Neural crest cell (in vitro differentiated cells): ENCODE measurements around the gene ABCB10. TPM values are rescaled to one million over a fixed set of nuclear protein-coding genes. Genes with fewer than 3 reads are reported as not detected.

Experiments used
- DNase-seq: peaks from one replicate; pipeline ENCODE4 v3.0.0; 2021; ENCODE audit warnings: low read depth, mixed read lengths, low spot score
- H3K27ac Mint-ChIP-seq: one replicate; pipeline ENCODE4 v1.8.0; 2021; ENCODE audit warnings: mild to moderate bottlenecking, mixed read lengths; ENCODE audit not compliant: unreplicated experiment
- H3K27me3 Mint-ChIP-seq: 2 replicates; pipeline ENCODE4 v1.8.0; 2021; ENCODE audit warnings: low read depth, mild to moderate bottlenecking, mixed read lengths
- H3K36me3 Mint-ChIP-seq: 2 replicates; pipeline ENCODE4 v1.8.0; 2021; ENCODE audit warnings: low read depth, mild to moderate bottlenecking, mixed read lengths
- H3K4me1 Mint-ChIP-seq: 2 replicates; pipeline ENCODE4 v1.8.0; 2021; ENCODE audit warnings: mixed read lengths
- H3K4me3 Mint-ChIP-seq: one replicate; pipeline ENCODE4 v1.8.0; 2021; ENCODE audit warnings: mild to moderate bottlenecking, mixed read lengths
- H3K9me3 Mint-ChIP-seq: 2 replicates; pipeline ENCODE4 v1.8.0; 2021; ENCODE audit warnings: mixed read lengths
- total RNA-seq: library from RNA; stranded (reverse); gene quantifications from 2 replicates; pipeline ENCODE4 v1.2.1, GENCODE V29; 2021
- TF ChIP-seq, protein P1 (sequence below): fragments of 200-600 bp; sonication (generic); conservative IDR thresholded peaks from 2 replicates; pipeline ENCODE4 v1.5.0; 2021; ENCODE audit warnings: antibody characterized with exemption, mild to moderate bottlenecking

ABCB10 gene
- total RNA-seq, 1 donor from 2014 or later = 24.0 TPM

DNA sequence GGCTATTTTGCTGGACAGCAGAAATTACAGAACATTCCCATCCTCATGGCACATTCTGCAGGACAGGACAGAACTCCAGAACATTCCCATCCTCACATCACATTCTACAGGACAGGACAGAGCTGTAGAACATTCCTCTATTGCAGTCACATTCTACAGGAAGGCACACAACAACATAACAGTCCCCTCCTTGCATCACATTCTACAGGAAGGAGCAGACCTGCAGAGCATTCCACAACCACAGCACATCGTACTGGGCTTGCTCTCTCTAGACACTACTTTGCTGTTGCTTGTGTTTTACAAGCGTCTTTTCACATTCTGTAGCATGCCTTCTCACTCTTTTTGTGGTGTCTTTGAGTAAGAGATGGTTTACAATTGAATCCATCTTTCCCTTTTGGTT is 26.8 kb upstream of the ABCB10 start:
- no peak overlapping the region for H3K27ac Mint-ChIP-seq
- TF ChIP-seq, protein P1, sequence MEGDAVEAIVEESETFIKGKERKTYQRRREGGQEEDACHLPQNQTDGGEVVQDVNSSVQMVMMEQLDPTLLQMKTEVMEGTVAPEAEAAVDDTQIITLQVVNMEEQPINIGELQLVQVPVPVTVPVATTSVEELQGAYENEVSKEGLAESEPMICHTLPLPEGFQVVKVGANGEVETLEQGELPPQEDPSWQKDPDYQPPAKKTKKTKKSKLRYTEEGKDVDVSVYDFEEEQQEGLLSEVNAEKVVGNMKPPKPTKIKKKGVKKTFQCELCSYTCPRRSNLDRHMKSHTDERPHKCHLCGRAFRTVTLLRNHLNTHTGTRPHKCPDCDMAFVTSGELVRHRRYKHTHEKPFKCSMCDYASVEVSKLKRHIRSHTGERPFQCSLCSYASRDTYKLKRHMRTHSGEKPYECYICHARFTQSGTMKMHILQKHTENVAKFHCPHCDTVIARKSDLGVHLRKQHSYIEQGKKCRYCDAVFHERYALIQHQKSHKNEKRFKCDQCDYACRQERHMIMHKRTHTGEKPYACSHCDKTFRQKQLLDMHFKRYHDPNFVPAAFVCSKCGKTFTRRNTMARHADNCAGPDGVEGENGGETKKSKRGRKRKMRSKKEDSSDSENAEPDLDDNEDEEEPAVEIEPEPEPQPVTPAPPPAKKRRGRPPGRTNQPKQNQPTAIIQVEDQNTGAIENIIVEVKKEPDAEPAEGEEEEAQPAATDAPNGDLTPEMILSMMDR = no peak
- no peaks in the 10 kb centered on the region for H3K27me3 Mint-ChIP-seq
- no peak for DNase-seq
- H3K4me1 Mint-ChIP-seq = peaks cover 4% of the 10 kb centered on the region
- no peak overlapping the region for H3K4me3 Mint-ChIP-seq
- H3K36me3 Mint-ChIP-seq = no peaks in the 10 kb centered on the region
- no peaks in the 10 kb centered on the region for H3K9me3 Mint-ChIP-seq

DNA sequence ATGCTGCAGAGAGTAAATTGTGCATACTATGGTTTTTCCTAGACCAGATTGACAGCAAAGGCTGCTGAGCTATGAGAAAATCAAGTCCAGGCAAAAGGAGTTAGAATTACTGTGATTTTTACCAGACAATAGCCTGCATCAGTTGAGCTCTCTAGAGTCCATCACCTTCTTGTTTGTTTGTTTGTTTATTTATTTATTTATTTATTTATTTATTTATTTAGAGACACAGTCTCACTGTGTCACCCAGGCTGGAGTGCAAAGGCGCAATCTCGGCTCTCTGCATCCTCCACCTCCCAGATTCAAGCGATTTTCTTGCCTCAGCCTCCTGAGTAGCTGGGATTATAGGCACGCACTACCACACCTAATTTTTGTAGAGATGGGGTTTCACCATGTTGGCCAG is 24.2 kb upstream of the ABCB10 start:
- no peaks in the 10 kb centered on the region for H3K9me3 Mint-ChIP-seq
- H3K27ac Mint-ChIP-seq = no peak overlapping the region
- TF ChIP-seq, protein P1 = no peak
- H3K4me3 Mint-ChIP-seq = no peak overlapping the region
- no peaks in the 10 kb centered on the region for H3K27me3 Mint-ChIP-seq
- DNase-seq = no peak
- H3K36me3 Mint-ChIP-seq = no peaks in the 10 kb centered on the region
- H3K4me1 Mint-ChIP-seq = peaks cover 18% of the 10 kb centered on the region

DNA sequence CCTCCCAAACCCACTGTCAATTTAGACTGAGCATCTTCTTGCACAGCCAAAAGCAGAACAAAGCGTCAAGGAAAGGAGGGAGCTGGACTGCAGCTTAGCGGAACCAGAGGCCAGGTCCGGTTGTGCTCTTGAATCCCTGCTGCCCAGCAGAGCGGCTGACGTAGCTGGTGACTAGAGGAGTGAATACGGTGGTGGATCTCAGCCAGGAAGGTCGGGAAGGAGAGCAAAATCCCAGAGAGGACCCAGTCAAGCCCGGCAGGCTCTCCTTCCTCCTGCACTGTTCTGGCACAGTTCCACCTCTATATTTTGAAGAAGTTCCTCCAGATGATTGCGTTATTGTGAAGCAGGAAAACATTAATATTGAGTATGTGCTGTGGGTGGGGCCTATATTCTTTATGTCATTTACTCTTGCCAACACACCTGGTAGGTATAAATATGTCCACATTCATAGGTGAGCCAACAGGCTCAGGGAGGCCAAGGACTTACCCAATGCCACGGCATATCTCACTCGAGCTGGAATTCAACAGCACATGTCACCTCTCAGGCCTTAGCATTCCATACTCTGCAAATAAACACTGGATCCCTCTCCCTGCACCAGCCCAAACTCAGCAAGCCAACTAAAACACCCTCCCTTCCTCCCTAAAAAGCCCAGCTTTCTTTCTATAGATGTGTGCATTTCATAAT is 23.6 kb upstream of the ABCB10 start:
- Mint-ChIP-seq H3K4me1 (peaks cover 18% of the 10 kb centered on the region), H3K27me3 (no peaks in the 10 kb centered on the region), H3K4me3 (no peak overlapping the region), H3K36me3 (no peaks in the 10 kb centered on the region), H3K27ac (no peak overlapping the region), H3K9me3 (no peaks in the 10 kb centered on the region)
- TF ChIP-seq, protein P1 = no peak
- no peak for DNase-seq

DNA sequence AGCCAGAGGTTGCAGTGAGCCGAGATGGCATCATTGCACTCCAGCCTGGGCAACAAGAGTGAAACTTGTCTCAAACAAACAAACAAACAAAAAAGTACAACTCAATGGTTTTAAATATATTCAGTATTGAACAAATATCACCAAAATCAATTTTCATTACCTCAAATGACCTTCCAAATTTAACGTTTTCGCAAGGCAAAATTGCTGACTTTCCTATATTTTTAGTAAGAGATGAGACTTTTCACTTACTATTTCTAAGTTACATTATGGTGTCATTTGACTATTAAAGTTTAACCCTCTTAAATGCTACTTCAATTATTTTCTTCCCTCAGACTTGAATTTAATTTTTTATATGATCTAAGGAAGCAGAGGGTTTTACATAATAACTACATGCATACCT is 23.0 kb upstream of the ABCB10 start:
- H3K9me3 Mint-ChIP-seq = no peaks in the 10 kb centered on the region
- no peak overlapping the region for H3K4me3 Mint-ChIP-seq
- DNase-seq = no peak
- H3K27me3 Mint-ChIP-seq = no peaks in the 10 kb centered on the region
- no peak overlapping the region for H3K27ac Mint-ChIP-seq
- H3K4me1 Mint-ChIP-seq = peaks cover 18% of the 10 kb centered on the region
- TF ChIP-seq, protein P1 = no peak
- H3K36me3 Mint-ChIP-seq = no peaks in the 10 kb centered on the region

DNA sequence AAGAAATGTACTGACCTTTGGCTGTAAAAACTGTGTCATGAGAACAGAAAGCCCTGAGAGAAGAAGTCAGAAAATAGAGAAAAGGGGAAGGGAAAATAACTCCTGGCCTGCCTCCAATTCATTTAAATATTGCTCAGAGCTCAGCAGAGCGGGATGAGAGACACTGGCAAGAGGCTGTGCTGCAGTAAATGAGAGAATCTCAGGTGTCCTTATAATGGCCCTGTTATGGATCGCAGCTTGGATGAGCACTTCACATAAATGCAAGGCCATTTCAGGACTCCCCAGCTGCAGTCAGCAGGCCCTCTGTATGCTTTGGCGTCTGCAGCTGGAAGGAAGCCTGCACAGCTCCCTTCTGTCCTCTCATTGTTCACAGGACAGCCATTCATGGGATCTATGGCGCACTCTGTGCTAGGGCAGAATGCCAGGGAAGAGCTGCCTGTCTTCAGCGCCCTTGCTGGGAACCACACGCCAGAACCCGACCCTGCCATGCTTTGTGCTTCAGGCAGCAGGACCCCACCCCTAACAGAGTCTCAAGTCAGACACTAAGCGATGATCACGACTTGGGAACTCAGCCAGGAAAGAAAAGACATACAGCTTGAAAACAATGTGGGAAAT is 20.7 kb upstream of the ABCB10 start:
- Mint-ChIP-seq H3K27ac (peak overlapping the region; percentile 91), H3K9me3 (no peaks in the 10 kb centered on the region), H3K36me3 (no peaks in the 10 kb centered on the region), H3K27me3 (no peaks in the 10 kb centered on the region), H3K4me1 (peaks cover 18% of the 10 kb centered on the region), H3K4me3 (no peak overlapping the region)
- peak; percentile 21 for DNase-seq
- TF ChIP-seq, protein P1 = no peak
